ENCODE results near the gene ADM2.
"Not testable (repeated sequence)": the region's sequence is repeated elsewhere in the genome, so short reads cannot be mapped to it uniquely, and the experiment has no call there.

The ADM2 gene

DNA sequence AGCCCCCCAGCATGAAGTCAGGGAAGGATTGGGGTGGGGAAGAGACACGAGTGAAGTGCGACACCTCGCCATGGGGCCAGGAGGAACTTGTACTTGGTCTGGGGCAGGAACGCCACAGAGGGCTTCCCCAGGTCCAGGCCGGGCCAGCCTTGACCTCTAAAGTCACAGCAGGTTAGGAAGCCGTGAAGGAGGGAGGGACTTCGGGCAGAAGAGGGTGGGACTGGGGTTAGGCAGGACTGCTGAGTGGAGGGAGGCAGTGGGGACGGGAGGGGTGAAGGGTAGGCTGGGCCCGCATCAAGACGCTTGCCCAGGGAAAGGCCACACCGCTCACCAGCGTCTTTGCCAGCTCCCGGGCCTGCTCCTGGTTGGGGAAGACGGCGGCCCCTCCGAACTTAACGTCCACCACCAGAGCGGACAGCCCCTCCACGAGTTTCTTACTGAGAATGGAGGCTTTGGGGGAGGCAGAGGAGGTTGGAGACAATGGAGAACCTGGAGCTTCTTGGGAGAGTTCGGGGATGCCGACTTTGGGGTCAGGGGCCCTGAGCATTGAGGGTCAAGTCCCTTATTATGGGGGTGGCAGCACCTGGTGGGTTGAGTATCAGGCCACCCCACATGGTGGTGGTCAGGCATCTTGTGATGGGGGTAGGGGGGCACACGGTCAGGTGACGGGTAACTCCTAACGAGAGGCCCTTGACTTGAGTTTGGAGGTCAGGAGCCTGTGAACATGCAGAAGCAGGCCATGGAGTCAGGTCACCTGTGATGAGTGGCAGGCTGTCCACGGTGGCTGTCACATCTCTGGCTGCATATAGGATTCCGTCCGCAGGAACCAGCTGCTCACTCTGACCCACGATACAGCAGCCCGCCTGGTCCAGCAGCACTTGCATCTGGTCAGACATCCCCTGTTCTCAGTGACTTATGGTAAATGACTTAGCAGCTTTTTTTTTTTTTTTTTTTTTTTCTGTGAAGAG lies 45.8 kb downstream of the ADM2 start:
- peak in 1 of 2 donors; percentile 46 for DNase-seq

DNA sequence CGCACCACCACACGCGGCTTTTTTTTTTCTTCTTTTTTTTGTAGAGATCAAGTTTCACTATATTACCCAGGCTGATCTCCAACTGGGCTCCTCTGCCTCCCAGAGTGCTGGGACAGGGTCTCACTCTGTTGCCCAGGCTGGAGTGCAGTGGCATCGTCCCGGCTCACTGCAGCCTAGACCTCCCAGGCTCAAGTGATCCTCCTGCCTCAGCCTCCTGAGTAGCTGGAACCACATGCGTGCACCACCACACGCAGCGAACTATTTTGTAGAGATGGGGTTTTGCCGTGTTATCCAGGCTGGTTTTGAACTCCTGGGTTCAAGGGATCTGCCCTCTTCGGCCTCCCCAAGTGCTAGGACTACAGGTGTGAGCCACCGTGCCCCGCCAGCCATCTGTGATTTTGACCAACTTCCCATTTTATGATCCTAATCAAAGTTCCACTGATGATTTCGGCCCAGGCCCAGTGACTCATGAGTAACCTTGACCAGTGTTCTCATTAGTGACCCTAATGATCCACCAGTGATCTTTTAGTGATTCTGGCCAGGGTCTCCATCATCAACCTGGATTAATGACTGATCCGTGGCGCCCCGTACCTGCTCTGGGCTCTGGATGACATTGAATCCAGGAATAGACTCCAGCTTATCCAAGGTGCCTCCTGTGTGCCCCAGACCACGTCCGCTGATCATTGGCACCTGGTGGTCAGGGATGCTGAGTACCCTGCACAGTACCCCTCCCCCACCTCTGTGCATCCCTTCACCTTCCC lies 46.8 kb downstream of the ADM2 start:
- DNase-seq, result no peak

DNA sequence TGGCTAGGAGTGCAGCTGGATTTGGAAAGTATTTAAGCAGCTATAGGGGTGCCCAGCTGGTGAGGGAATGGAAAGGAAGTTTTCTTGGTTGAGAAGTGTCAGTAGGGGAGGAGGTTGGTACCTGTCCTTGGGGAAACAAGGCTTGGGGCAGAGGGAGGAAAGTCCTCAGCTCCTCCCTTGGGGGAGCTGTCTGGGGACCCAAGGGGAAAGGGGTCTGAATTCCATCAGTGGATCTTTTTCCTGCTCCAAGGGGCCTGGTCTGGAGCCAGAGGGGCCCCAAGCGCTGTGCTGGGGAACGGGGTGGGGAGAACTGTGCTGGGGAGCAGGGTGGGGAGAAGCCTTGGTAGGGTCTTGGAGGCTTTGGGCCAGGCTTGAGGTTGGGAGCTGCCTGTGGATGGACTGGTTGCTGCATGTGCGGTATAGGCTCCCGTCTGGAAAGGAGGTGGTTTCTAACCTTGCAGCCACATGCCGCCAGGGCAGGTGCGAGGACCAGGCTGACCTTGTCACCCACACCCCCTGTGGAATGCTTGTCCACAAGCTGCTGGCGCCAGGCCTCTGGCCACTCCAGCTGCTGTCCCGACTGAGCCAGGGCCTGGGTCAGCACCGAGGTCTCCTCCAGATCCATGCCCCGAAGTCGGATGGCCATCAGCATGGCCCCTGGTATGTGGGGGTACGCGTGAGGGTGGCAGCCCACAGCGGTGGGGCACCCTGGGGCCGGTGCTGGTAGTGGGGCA lies 47.5 kb downstream of the ADM2 start:
- no peak for DNase-seq

- DNase-seq, result no peak
Observed at GRCh38 chr22:50529416-50529896, 48.1 kb downstream of the ADM2 start.

GRCh38 chr22:50529897-50530579 lies 48.7 kb downstream of the ADM2 start, which contains the start of gene TYMP:
TSS of gene TYMP (minus strand) at chr22:50530012. CDS start at chr22:50529709, 303 bp downstream.
- peak; percentile 65 to 69 for DNase-seq

- no peak for DNase-seq
Observed at GRCh38 chr22:50530580-50530876, 49.2 kb downstream of the ADM2 start.

DNA sequence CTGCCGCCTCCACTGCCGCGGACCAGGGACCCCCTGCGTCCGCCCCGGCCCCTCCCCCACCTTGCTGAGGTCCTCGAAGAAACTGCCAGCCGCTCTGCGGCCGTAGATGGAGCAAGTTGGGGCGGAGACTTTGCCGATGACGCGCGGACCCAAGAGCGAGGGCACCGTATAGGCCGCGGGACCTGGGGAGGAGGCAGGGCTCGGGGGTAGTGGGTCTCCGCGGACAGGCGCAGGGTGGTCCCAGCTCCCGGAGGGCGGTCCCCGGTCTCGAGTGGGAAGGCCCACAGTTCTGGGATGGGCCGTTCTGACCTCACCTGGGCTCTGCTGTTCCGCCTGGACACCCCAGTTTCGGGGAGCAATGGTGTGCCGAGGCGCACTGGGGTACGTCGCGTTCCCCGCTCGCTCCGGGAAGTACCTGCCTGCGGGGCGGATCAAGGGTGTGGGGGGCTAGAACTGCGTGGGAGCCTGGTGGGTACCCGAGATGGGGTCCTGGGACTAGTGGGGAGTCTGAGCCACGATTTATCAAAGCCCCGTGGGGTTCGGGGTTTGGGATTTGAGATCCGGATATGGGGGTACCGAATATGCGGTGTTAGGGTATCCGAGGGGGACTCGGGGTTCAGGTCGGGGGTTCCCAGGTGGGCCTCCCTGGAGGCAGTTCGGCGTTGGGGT lies 49.7 kb downstream of the ADM2 start:
- DNase-seq, result peak; percentile 77 to 78

DNA sequence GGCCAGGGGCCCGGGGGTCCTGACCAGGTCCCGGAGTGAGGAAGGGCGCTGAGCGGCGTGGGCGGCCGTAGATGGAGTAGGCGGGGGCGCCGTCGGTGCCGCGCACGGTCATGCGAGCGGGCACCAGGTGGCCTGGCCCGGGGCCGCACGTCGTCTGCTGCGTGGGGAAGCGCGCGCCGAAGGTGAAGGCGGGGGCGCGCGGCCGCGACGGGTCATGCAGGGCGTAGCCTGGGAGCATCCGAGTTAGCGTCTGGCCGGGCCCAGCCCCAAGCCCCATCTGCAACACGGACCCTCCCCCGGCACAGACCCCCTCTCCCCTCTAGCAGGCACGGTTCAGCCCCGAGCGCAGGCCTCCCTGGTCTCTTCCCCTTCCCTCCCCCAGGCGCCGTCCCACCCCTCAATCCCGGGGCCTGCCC lies 50.2 kb downstream of the ADM2 start:
- peak; percentile 66 to 70 for DNase-seq

- no peak for DNase-seq
Observed at GRCh38 chr22:50531962-50532674, 50.8 kb downstream of the ADM2 start.

DNA sequence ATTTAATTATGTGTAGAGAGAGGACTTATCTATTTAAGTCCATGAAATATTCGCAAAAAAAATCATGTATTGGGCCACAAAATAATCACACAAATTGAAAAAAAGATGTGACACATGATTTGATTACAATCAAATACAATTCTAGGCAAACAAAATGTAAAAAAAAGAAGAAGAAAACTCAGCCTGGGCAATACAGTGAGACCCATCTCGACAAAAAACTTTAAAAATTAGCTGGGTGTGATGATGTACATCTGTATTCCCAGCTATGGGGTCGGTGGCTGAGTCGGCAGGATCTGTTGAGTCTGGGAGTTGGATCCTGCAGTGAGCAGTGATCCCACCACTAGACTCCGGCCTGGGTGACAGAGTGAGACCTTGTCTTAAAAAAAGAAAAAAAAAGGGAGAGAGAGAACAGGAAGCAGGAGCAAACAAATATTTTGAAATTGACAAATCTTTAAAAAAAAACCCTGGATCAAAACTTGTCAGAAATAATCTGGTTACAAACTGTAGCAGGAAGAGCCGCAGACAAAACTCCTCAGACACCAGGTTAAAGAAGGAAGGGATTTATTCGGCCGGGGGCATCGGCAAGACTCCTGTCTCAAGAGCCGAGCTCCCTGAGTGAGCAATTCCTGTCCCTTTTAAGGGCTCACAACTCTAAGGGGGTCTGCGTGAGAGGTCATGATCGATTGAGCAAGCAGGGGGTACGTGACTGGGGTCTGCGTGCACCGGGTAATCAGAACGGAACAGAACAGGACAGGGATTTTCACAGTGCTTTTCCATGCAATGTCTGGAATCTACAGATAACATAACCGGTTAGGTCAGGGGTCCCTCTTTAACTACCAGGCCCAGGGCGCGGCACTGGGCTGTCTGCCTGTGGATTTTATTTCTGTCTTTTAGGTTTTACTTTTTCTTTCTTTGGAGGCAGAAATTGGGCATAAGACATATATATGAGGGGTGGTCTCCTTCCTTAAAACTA lies 51.8 kb downstream of the ADM2 start:
- no peak for DNase-seq

GRCh38 chr22:50533856-50534711 lies 52.7 kb downstream of the ADM2 start:
- not testable (repeated sequence) for DNase-seq

DNA sequence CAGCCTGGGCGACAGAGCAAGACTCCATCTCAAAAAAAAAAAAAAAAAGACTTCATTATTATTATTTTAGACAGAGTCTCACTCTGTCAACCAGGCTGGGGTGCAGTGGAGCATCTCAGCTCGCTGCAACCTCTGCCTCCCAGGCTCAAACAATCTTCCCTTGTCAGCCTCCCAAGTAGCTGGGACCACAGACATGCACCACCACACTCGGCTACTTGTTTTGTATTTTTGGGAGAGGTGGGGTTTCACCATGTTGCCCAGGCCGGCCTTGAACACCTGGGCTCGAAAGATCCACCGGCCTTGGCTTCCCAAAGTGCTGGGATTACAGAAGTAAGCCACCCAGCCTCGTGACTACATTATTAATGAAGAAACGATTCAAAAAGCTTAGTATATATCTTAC lies 53.8 kb downstream of the ADM2 start:
- DNase-seq, result no peak

Measured in stimulated activated CD4-positive, alpha-beta T cell treated with anti-CD3 and anti-CD28 coated beads, Interleukin-2, amount 100 ng/mL, for 48 hours (primary cell).